Measurements from ENCODE around the gene RGS2. TPM values are rescaled to one million over a fixed set of nuclear protein-coding genes. Genes with fewer than 3 reads are reported as not detected.

The RGS2 gene
- total and polyA plus RNA-seq, 9 of the 15 experiments (the other 6 are each of a cell fraction or from before 2014, with no cell fraction given): 2.5 to 5.4 (median 3.8) TPM

DNA sequence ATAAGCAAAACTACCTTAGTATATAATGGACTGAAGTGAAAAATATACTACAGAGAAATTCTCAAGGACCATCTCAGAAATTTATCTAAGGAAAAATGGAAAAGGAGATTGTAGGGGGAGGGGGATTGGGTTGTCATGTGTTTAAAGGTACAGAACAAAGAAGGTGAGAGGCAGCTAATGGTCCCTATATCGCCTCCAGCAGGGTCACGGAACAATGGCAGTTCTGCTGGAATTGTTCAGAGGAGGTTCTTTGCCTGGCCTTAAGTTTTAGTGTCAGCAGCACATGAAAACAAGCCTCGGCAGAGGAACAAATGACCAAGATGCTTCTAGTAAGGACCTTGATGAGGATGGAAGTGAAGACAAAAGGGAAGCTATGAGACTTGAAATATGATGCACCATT lies 42.0 kb upstream of the RGS2 start:
- no peak overlapping the region for H3K4me3 ChIP-seq
- in situ Hi-C loops (cut with MboI) (no loop called here), intact Hi-C loops (cut with micrococcal nuclease) (no loop called here)
- POLR2A ChIA-PET: no interaction called here
- H4K20me1 ChIP-seq (replicated peaks; ENCODE audit: control insufficient read depth, insufficient read depth, low read length): no peaks in the 10 kb centered on the region
- H3K36me3 ChIP-seq (ENCODE audit: control insufficient read depth, insufficient read depth, low read length): no peaks in the 10 kb centered on the region
- no peak for DNase-seq (ENCODE audit: extremely low read depth in 1 of 4, low spot score in 3 of 4)
- H3K4me1 ChIP-seq (replicated peaks in 1 of 2; ENCODE audit: control insufficient read depth in 2 of 2, insufficient read depth in 2 of 2, low read length in 2 of 2): no peaks in the 10 kb centered on the region
- no peak overlapping the region for H3K9ac ChIP-seq (ENCODE audit: insufficient read depth in 1 of 2, low read depth in 2 of 2, low read length in 2 of 2)
- H2AFZ ChIP-seq (ENCODE audit: low read depth, low read length): no peak overlapping the region
- no peaks in the 10 kb centered on the region for H3K9me1 ChIP-seq (ENCODE audit: control insufficient read depth, insufficient read depth, low read length)
- no peak for FAIRE-seq
- no TSS peak for BruUV-seq (replicated peaks)
- CTCF ChIA-PET (ENCODE audit: low intra/inter-chr PET ratio): no interaction called here
- H3K9me3 ChIP-seq (replicated peaks; ENCODE audit: control insufficient read depth, insufficient read depth, low read depth, low read length): no peaks in the 10 kb centered on the region
- no peak overlapping the region for H3K4me2 ChIP-seq (ENCODE audit: insufficient read depth, low read length)
- H3K27me3 ChIP-seq (ENCODE audit: control insufficient read depth in 2 of 2, insufficient read depth in 2 of 2, low read length in 2 of 2): no peaks in the 10 kb centered on the region
- TF ChIP-seq ZNF3 (CRISPR knock-in tag; IDR thresholded peaks at IDR 0.05) (no peak), ETV1 (tag; conservative IDR thresholded peaks at IDR 0.05; ENCODE audit: low read depth) (no peak), MAFF (IDR thresholded peaks at IDR 0.05; ENCODE audit: low read length) (no peak), KDM5B (IDR thresholded peaks at IDR 0.05; ENCODE audit: insufficient replicate concordance, low read depth, low read length) (no peak), TRIM24 (IDR thresholded peaks at IDR 0.05) (no peak), MLLT1 (IDR thresholded peaks at IDR 0.05) (no peak), RFX1 (IDR thresholded peaks at IDR 0.05) (no peak), FIP1L1 (IDR thresholded peaks at IDR 0.05; ENCODE audit: low read depth, low read length, poor library complexity, severe bottlenecking) (no peak), ZNF384 (IDR thresholded peaks at IDR 0.05; ENCODE audit: low read depth, low read length) (no peak), ZNF695 (CRISPR knock-in tag; IDR thresholded peaks at IDR 0.05) (no peak), CTBP1 (IDR thresholded peaks at IDR 0.05; ENCODE audit: borderline replicate concordance) (no peak)
- TF ChIP-seq, protein P1, sequence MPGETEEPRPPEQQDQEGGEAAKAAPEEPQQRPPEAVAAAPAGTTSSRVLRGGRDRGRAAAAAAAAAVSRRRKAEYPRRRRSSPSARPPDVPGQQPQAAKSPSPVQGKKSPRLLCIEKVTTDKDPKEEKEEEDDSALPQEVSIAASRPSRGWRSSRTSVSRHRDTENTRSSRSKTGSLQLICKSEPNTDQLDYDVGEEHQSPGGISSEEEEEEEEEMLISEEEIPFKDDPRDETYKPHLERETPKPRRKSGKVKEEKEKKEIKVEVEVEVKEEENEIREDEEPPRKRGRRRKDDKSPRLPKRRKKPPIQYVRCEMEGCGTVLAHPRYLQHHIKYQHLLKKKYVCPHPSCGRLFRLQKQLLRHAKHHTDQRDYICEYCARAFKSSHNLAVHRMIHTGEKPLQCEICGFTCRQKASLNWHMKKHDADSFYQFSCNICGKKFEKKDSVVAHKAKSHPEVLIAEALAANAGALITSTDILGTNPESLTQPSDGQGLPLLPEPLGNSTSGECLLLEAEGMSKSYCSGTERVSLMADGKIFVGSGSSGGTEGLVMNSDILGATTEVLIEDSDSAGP (CRISPR knock-in tag; IDR thresholded peaks at IDR 0.05): no peak
- 0% methylated on average over 3 of the region's 3 CpGs for WGBS (ENCODE audit: insufficient coverage, low coverage, missing lambda C conversion rate)
- H3K79me2 ChIP-seq (ENCODE audit: control insufficient read depth, insufficient read depth, low read length): no peaks in the 10 kb centered on the region
- ATAC-seq: no peak
- no peak overlapping the region for H3K27ac ChIP-seq (ENCODE audit: extremely low read depth, low read depth, low read length)
